Naive thymus-derived CD4-positive, alpha-beta T cell (primary cell): ENCODE results near the gene STARD10. TPM values are rescaled to one million over a fixed set of nuclear protein-coding genes. Genes with fewer than 3 reads are reported as not detected.

ENCODE experiments used
- ATAC-seq: fragments of 150-1000 bp; cut with Tn5 transposase; 2 replicates; pipeline ENCODE4 v1.10.0; 2021; ENCODE audit warnings: mild to moderate bottlenecking, moderate library complexity
- CTCF ChIA-PET: fragments of 350-600 bp; sonication (Branson Sonifier 250); formaldehyde crosslinking; loops from one replicate; lab custom pipeline; 2021; ENCODE audit warnings: antibody characterized with exemption; lab: Charles Lee
- POLR2A ChIA-PET: fragments of 350-600 bp; sonication (Branson Sonifier 250); formaldehyde crosslinking; loops from one replicate; lab custom pipeline; 2021; ENCODE audit warnings: antibody characterized with exemption, inconsistent platforms; lab: Charles Lee
- DNase-seq, 9 donors: peaks; one replicate each; pipeline versions ENCODE4 v3.0.0 to v3.0.0-alpha.2; 2020 to 2022; ENCODE audit warnings: mixed read lengths in 1 of 9
- H3K27ac ChIP-seq: one replicate; pipeline ENCODE4 v1.7.0; 2013; ENCODE audit warnings: mild to moderate bottlenecking, low read depth, low read length, moderate library complexity
- H3K27me3 ChIP-seq, 2 donors: one replicate each; pipeline ENCODE4 v1.7.0; 2013; ENCODE audit warnings: low read length in 2 of 2, mild to moderate bottlenecking in 2 of 2, moderate library complexity in 2 of 2; ENCODE audit not compliant: control insufficient read depth in 2 of 2, insufficient read depth in 2 of 2
- H3K36me3 ChIP-seq, 3 experiments: 1 replicate in 2 of 3; 2 replicates in 1 of 3; pipeline ENCODE4 v1.7.0; 2013; ENCODE audit warnings: low read length in 3 of 3, mild to moderate bottlenecking in 3 of 3, moderate library complexity in 1 of 3; ENCODE audit not compliant: insufficient read depth in 3 of 3, control insufficient read depth in 2 of 3
- H3K4me1 ChIP-seq, 2 donors: one replicate each; pipeline ENCODE4 v1.7.0; 2013; ENCODE audit warnings: low read length in 2 of 2, mild to moderate bottlenecking in 2 of 2, moderate library complexity in 1 of 2; ENCODE audit not compliant: control insufficient read depth in 2 of 2, insufficient read depth in 2 of 2
- H3K4me3 ChIP-seq: 2 replicates; pipeline ENCODE4 v1.7.0; 2013; ENCODE audit warnings: mild to moderate bottlenecking, low read length
- H3K9me3 ChIP-seq, 3 experiments: 1 replicate in 2 of 3; 2 replicates in 1 of 3; pipeline ENCODE4 v1.7.0; 2013; ENCODE audit warnings: low read length in 3 of 3; ENCODE audit not compliant: control insufficient read depth in 2 of 3
- H3K27ac Mint-ChIP-seq, 9 donors: one replicate each; pipeline ENCODE4 v1.8.0; 2020 to 2022; ENCODE audit warnings: mixed read lengths in 9 of 9, mild to moderate bottlenecking in 8 of 9, moderate library complexity in 5 of 9, inconsistent platforms in 2 of 9
- H3K27me3 Mint-ChIP-seq, 5 donors: one replicate each; pipeline ENCODE4 v1.8.0; 2021 to 2022; ENCODE audit warnings: mixed read lengths in 5 of 5, mild to moderate bottlenecking in 1 of 5
- H3K36me3 Mint-ChIP-seq, 5 donors: one replicate each; pipeline ENCODE4 v1.8.0; 2020 to 2022; ENCODE audit warnings: mixed read lengths in 5 of 5, mild to moderate bottlenecking in 3 of 5, inconsistent platforms in 1 of 5
- H3K4me1 Mint-ChIP-seq, 7 donors: one replicate each; pipeline ENCODE4 v1.8.0; 2020 to 2022; ENCODE audit warnings: mixed read lengths in 7 of 7, mild to moderate bottlenecking in 3 of 7, inconsistent platforms in 1 of 7
- H3K4me3 Mint-ChIP-seq, 10 donors: one replicate each; pipeline ENCODE4 v1.8.0; 2020 to 2022; ENCODE audit warnings: mild to moderate bottlenecking in 10 of 10, mixed read lengths in 10 of 10, moderate library complexity in 6 of 10, inconsistent platforms in 2 of 10
- H3K9me3 Mint-ChIP-seq, 11 donors: one replicate each; pipeline ENCODE4 v1.8.0; 2020 to 2022; ENCODE audit warnings: mixed read lengths in 11 of 11, mild to moderate bottlenecking in 4 of 11, inconsistent platforms in 1 of 11, moderate library complexity in 1 of 11
- intact Hi-C, 2 donors: fragments of 100-400 bp; cut with micrococcal nuclease; formaldehyde crosslinking; loops; one replicate each; pipeline ENCODE4 v1.15.1; 2023
- polyA plus RNA-seq, 2 donors: library from polyadenylated mRNA; unstranded; fragments of 300-500 nt; fragmentation: Illumina TruSeq; gene quantifications; one replicate each; pipeline ENCODE4 v1.2.3, GENCODE V29; 2021
- total RNA-seq, 6 experiments: library from RNA in 5 of 6; stranded (reverse) in 5 of 6; gene quantifications; 1 replicate in 5 of 6; 2 replicates in 1 of 6; pipeline ENCODE4 v1.2.3 and lab custom pipeline; 2021 to 2026

STARD10 gene
- total and polyA plus RNA-seq, 7 experiments from 2014 or later: 10.9 to 26.1 (median 18.4) TPM

GRCh38 chr11:72832301-72833082, 38.6 kb upstream of the STARD10 start:
- CTCF ChIA-PET: interaction anchor here (0.5 to 8.6 kb wide), 9 partner anchors 8 to 647 kb away, joined by 3 to 89 read pairs (median 4); no protein-coding TSS in a partner anchor

DNA sequence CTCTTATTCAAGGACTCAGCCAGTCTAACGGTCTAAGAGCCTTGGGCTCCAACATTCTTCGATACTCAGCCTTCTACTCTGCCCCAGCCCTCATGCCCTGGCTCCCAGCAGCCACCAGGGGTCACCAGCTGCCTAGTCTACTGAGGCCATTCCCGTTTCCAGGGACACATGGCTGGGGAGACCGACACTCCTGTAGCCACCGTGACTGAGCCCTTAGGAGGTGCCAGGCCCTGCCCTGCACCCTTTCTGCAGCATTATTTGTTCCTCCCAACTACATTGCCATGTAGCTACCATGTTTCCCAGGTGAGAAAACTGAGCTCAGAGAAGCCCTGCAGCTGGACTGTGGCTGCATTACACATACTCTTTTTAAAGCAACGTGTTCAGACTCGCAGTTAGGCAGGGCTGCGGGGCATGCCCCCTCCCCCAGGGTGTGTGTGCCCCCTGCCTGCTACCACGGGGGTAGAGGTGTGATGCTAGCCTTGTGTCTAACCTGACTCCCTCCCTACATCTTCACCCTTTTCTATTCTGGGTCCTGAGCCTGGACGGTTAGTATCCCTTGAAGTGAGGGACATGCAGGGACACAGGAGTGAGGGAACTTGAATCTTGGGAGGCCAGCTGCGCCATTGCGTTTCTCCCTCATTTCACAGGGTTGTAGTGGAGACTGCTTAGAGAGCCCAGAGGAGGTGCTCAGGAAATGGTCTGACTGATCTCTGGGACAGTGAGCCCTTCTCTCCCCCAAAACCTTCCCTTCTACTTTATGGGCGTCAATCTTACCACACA, 37.9 kb upstream of the STARD10 start:
- no peaks in the 10 kb centered on the region for H3K27me3 ChIP-seq
- no peak overlapping the region for H3K4me3 ChIP-seq
- POLR2A ChIA-PET: interaction anchor here (0.6 to 1.8 kb wide), 3 partner anchors 9 to 346 kb away, joined by 3 to 8 read pairs (median 4); no protein-coding TSS in a partner anchor
- Mint-ChIP-seq H3K27ac (peak overlapping the region in 8 of 9 donors; percentile 52 to 86 (median 80)), H3K9me3 (peaks cover 0 to 1% (median 0%) of the 10 kb centered on the region in 11 donors), H3K4me1 (peaks cover 5 to 37% (median 13%) of the 10 kb centered on the region in 7 donors), H3K36me3 (peaks cover 0 to 10% (median 4%) of the 10 kb centered on the region in 5 donors), H3K27me3 (no peaks in the 10 kb centered on the region), H3K4me3 (no peak overlapping the region)
- H3K9me3 ChIP-seq: no peaks in the 10 kb centered on the region
- CTCF ChIA-PET: interaction anchor here (1.0 to 8.6 kb wide), 8 partner anchors 9 to 352 kb away, joined by 3 to 89 read pairs (median 4); no protein-coding TSS in a partner anchor
- H3K27ac ChIP-seq: peak overlapping the region; percentile 22
- DNase-seq (peak in 7 of 9 donors; percentile 31 to 57 (median 45)), ATAC-seq (peak; percentile 79)
- H3K36me3 ChIP-seq: peaks cover 0 to 30% (median 0%) of the 10 kb centered on the region in 3 experiments
- intact Hi-C loops: loop anchor here (1.0 to 5.0 kb wide), 3 partner anchors 347 to 504 kb away; no protein-coding TSS in a partner anchor
- H3K4me1 ChIP-seq: peaks cover 0 to 4% of the 10 kb centered on the region in 2 donors

More at GRCh38 chr11:72832301-72833082, 38.6 kb upstream of the STARD10 start:
- Mint-ChIP-seq H3K4me3 (no peak overlapping the region), H3K27ac (peak overlapping the region; percentile 58 to 92 (median 82)), H3K27me3 (no peaks in the 10 kb centered on the region), H3K9me3 (peaks cover 0 to 1% (median 0%) of the 10 kb centered on the region in 11 donors), H3K4me1 (peaks cover 5 to 29% (median 13%) of the 10 kb centered on the region in 7 donors), H3K36me3 (peaks cover 0 to 10% (median 4%) of the 10 kb centered on the region in 5 donors)
- no peak for ATAC-seq
- no peak for DNase-seq
- Histone ChIP-seq H3K9me3 (no peaks in the 10 kb centered on the region), H3K36me3 (peaks cover 0 to 32% (median 0%) of the 10 kb centered on the region in 3 experiments), H3K27me3 (no peaks in the 10 kb centered on the region), H3K27ac (peak overlapping the region; percentile 22), H3K4me1 (peaks cover 0 to 4% of the 10 kb centered on the region in 2 donors), H3K4me3 (no peak overlapping the region)
- POLR2A ChIA-PET: interaction anchor here (0.6 to 1.8 kb wide), 3 partner anchors 10 to 345 kb away, joined by 3 to 8 read pairs (median 4); no protein-coding TSS in a partner anchor
- intact Hi-C loops: loop anchor here in 1 of 2 donors (5.0 kb wide), 1 partner anchor 410 kb away; no protein-coding TSS in a partner anchor

GRCh38 chr11:72829884-72830533, 36.2 kb upstream of the STARD10 start:
- H3K27ac ChIP-seq: no peak overlapping the region
- H3K27me3 ChIP-seq: no peaks in the 10 kb centered on the region
- DNase-seq (no peak), ATAC-seq (no peak)
- peaks cover 0 to 43% (median 0%) of the 10 kb centered on the region in 3 experiments for H3K36me3 ChIP-seq
- no peak overlapping the region for H3K4me3 ChIP-seq
- no peaks in the 10 kb centered on the region for H3K9me3 ChIP-seq
- H3K4me1 ChIP-seq: peaks cover 0 to 4% of the 10 kb centered on the region in 2 donors
- intact Hi-C loops: loop anchor here in 1 of 2 donors (5.0 kb wide), 1 partner anchor 412 kb away; no protein-coding TSS in a partner anchor
- CTCF ChIA-PET: interaction anchor here (0.6 to 8.6 kb wide), 2 partner anchors 36 to 348 kb away, joined by 4 to 89 read pairs; no protein-coding TSS in a partner anchor
- POLR2A ChIA-PET: interaction anchor here (0.6 kb wide), 1 partner anchor 20 kb away, joined by 6 read pairs; no protein-coding TSS in a partner anchor
- Mint-ChIP-seq H3K9me3 (peaks cover 0 to 1% (median 0%) of the 10 kb centered on the region in 11 donors), H3K27me3 (no peaks in the 10 kb centered on the region), H3K27ac (peak overlapping the region in 8 of 9 donors; percentile 8 to 77 (median 46)), H3K4me1 (peaks cover 5 to 32% (median 9%) of the 10 kb centered on the region in 7 donors), H3K36me3 (peaks cover 0 to 10% (median under 1%) of the 10 kb centered on the region in 5 donors), H3K4me3 (no peak overlapping the region)

GRCh38 chr11:72829178-72829577, 35.3 kb upstream of the STARD10 start:
- H3K9me3 Mint-ChIP-seq: peaks cover 0 to 1% (median 0%) of the 10 kb centered on the region in 11 donors
- no peak overlapping the region for H3K4me3 Mint-ChIP-seq
- no peaks in the 10 kb centered on the region for H3K27me3 ChIP-seq
- intact Hi-C loops: no loop called here
- POLR2A ChIA-PET: interaction anchor here (0.6 kb wide), 1 partner anchor 104 kb away, joined by 3 read pairs; no protein-coding TSS in a partner anchor
- peak overlapping the region in 3 of 9 donors; percentile 45 to 77 (median 58) for H3K27ac Mint-ChIP-seq
- H3K4me1 ChIP-seq: peaks cover 0 to 4% of the 10 kb centered on the region in 2 donors
- H3K27ac ChIP-seq: no peak overlapping the region
- DNase-seq: no peak
- peaks cover 0 to 51% (median 0%) of the 10 kb centered on the region in 3 experiments for H3K36me3 ChIP-seq
- no peaks in the 10 kb centered on the region for H3K27me3 Mint-ChIP-seq
- H3K36me3 Mint-ChIP-seq: peaks cover 0 to 15% (median 0%) of the 10 kb centered on the region in 5 donors
- no peak overlapping the region for H3K4me3 ChIP-seq
- H3K9me3 ChIP-seq: no peaks in the 10 kb centered on the region
- no peak for ATAC-seq
- CTCF ChIA-PET: interaction anchor here (8.6 kb wide), 1 partner anchor 349 kb away, joined by 89 read pairs; no protein-coding TSS in a partner anchor
- H3K4me1 Mint-ChIP-seq: peaks cover 5 to 24% (median 8%) of the 10 kb centered on the region in 7 donors

DNA sequence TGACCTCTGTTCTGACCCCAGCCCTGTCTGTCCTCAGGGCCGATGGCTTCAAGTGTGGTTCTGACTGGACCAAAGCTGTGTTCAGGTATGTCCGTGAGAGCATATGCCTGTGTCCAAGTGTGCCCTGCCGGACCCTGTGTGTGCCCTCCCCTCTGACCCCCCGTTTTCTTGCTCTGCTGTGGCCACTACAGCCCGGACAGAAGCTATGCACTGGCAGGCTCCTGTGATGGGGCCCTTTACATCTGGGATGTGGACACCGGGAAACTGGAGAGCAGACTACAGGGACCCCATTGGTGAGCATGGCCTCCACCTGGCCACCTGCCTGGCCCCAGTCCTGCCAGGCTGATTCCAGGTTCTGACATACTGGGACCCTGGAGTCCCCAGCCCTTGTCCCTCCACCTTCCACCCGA, 34.9 kb upstream of the STARD10 start:
- Histone ChIP-seq H3K4me3 (no peak overlapping the region), H3K27me3 (no peaks in the 10 kb centered on the region), H3K4me1 (peaks cover 0 to 4% of the 10 kb centered on the region in 2 donors), H3K9me3 (no peaks in the 10 kb centered on the region), H3K36me3 (peaks cover 0 to 56% (median 0%) of the 10 kb centered on the region in 3 experiments), H3K27ac (no peak overlapping the region)
- ChIA-PET CTCF (interaction anchor here (0.7 to 8.6 kb wide), 2 partner anchors 104 to 350 kb away, joined by 3 to 89 read pairs; no protein-coding TSS in a partner anchor), POLR2A (interaction anchor here (0.6 kb wide), 1 partner anchor 103 kb away, joined by 3 read pairs; no protein-coding TSS in a partner anchor)
- Mint-ChIP-seq H3K4me3 (no peak overlapping the region), H3K27me3 (no peaks in the 10 kb centered on the region), H3K36me3 (peaks cover 0 to 15% (median 0%) of the 10 kb centered on the region in 5 donors), H3K27ac (peak overlapping the region in 4 of 9 donors; percentile 8 to 79 (median 22)), H3K9me3 (peaks cover 0 to 1% (median 0%) of the 10 kb centered on the region in 11 donors), H3K4me1 (peaks cover 5 to 27% (median 8%) of the 10 kb centered on the region in 7 donors)
- intact Hi-C loops: no loop called here
- no peak for ATAC-seq
- DNase-seq: no peak
